ENCODE data around the gene SNX22.

- TF ChIP-seq REST (IDR thresholded peaks at IDR 0.05; ENCODE audit: insufficient read depth in 1 of 2, low read depth in 2 of 2, low read length in 2 of 2) (no peak), TAF1 (IDR thresholded peaks at IDR 0.05; ENCODE audit: borderline replicate concordance, insufficient read depth, low read length) (no peak), POLR2AphosphoS5 (IDR thresholded peaks at IDR 0.05; ENCODE audit: low read depth, low read length) (no peak), SIN3A (IDR thresholded peaks at IDR 0.05; ENCODE audit: borderline replicate concordance, insufficient read depth, low read length) (no peak)
These were observed 3.4 kb upstream of the SNX22 start for GRCh38 chr15:64148168-64148567.

Measured in PFSK-1 (cell line).